Measurements from ENCODE around the gene TDP1. TPM values are rescaled to one million over a fixed set of nuclear protein-coding genes. Genes with fewer than 3 reads are reported as not detected.

The TDP1 gene
- total RNA-seq, 1 experiment from 2014 or later: 33.7 TPM

- no peak for DNase-seq (ENCODE audit: extremely low read depth, low read depth)
These were observed 19.0 kb upstream of the TDP1 start for GRCh38 chr14:89936654-89937185.

- DNase-seq (ENCODE audit: extremely low read depth, low read depth): no peak
These were observed 13.8 kb upstream of the TDP1 start for GRCh38 chr14:89941830-89942377.

- no peak for DNase-seq (ENCODE audit: extremely low read depth, low read depth)
These were observed 8.4 kb upstream of the TDP1 start for GRCh38 chr14:89947344-89947743.

- DNase-seq (ENCODE audit: extremely low read depth, low read depth): no peak
These were observed 3.2 kb upstream of the TDP1 start for GRCh38 chr14:89952576-89952975.

GRCh38 chr14:89953602-89954001 is 2.1 kb upstream of the TDP1 start:
- no peak for DNase-seq (ENCODE audit: extremely low read depth, low read depth)

- DNase-seq (ENCODE audit: extremely low read depth, low read depth): peak; percentile 99
These were observed 1.4 kb upstream of the TDP1 start, which contains the start of gene EFCAB11 for GRCh38 chr14:89954070-89955021. EFCAB11 (minus strand) TSS chr14:89954730; CDS start chr14:89954660, 70 bp downstream.

GRCh38 chr14:89955022-89955744 is 544 bp upstream of the TDP1 start:
- DNase-seq (ENCODE audit: extremely low read depth, low read depth): peak; percentile 13

- no peak for DNase-seq (ENCODE audit: extremely low read depth, low read depth)
These were observed 908 bp downstream of the TDP1 start for GRCh38 chr14:89956661-89957009.

GRCh38 chr14:89957376-89957775 is 1.6 kb downstream of the TDP1 start:
- DNase-seq (ENCODE audit: extremely low read depth, low read depth): no peak

GRCh38 chr14:89957791-89958190 is 2.1 kb downstream of the TDP1 start:
- no peak for DNase-seq (ENCODE audit: extremely low read depth, low read depth)

- no peak for DNase-seq (ENCODE audit: extremely low read depth, low read depth)
These were observed 3.2 kb downstream of the TDP1 start for GRCh38 chr14:89958966-89959365.

GRCh38 chr14:89959853-89960445 is 4.2 kb downstream of the TDP1 start:
- no peak for DNase-seq (ENCODE audit: extremely low read depth, low read depth)

GRCh38 chr14:89960914-89961313 is 5.2 kb downstream of the TDP1 start:
- DNase-seq (ENCODE audit: extremely low read depth, low read depth): no peak

- DNase-seq (ENCODE audit: extremely low read depth, low read depth): no peak
These were observed 7.7 kb downstream of the TDP1 start for GRCh38 chr14:89963288-89963978.

GRCh38 chr14:89965839-89966238 is 10.1 kb downstream of the TDP1 start:
- no peak for DNase-seq (ENCODE audit: extremely low read depth, low read depth)

- DNase-seq (ENCODE audit: extremely low read depth, low read depth): peak; percentile 67
These were observed 17.6 kb downstream of the TDP1 start for GRCh38 chr14:89973234-89973823.

- no peak for DNase-seq (ENCODE audit: extremely low read depth, low read depth)
These were observed 21.9 kb downstream of the TDP1 start for GRCh38 chr14:89977668-89978067.

- no peak for DNase-seq (ENCODE audit: extremely low read depth, low read depth)
These were observed 22.9 kb downstream of the TDP1 start for GRCh38 chr14:89978656-89979055.

GRCh38 chr14:89983375-89983774 is 27.6 kb downstream of the TDP1 start:
- DNase-seq (ENCODE audit: extremely low read depth, low read depth): no peak
